HepG2 (cell line): ENCODE results near the gene ABCA13. TPM values are rescaled to one million over a fixed set of nuclear protein-coding genes. Genes with fewer than 3 reads are reported as not detected.

Experiments
- AHR ChIP-seq: IDR thresholded peaks from 2 replicates; pipeline ENCODE4 v1.6.1; 2018; ENCODE audit warnings: missing genetic modification reagents, missing compliant biosample characterization
- CEBPB ChIP-seq: IDR thresholded peaks from 2 replicates; pipeline ENCODE4 v1.6.1; 2011; ENCODE audit warnings: low read depth, low read length, improper control_type of control experiment, borderline replicate concordance
- DMAP1 ChIP-seq: IDR thresholded peaks from 2 replicates; pipeline ENCODE4 v1.6.1; 2016
- DNMT3B ChIP-seq: conservative IDR thresholded peaks from 2 replicates; pipeline ENCODE4 v1.6.1; 2016; ENCODE audit warnings: missing biosample characterization, control low read depth
- KMT2B ChIP-seq: IDR thresholded peaks from 2 replicates; pipeline ENCODE4 v1.6.1; 2016; ENCODE audit warnings: missing genetic modification reagents, missing compliant biosample characterization
- NCOA1 ChIP-seq: sonication (generic); formaldehyde crosslinking; IDR thresholded peaks from 2 replicates; pipeline ENCODE4 v1.9.0; 2021; ENCODE audit warnings: missing genetic modification reagents
- PAF1 ChIP-seq: IDR thresholded peaks from 2 replicates; pipeline ENCODE4 v1.6.1; 2016; ENCODE audit warnings: missing genetic modification reagents, missing compliant biosample characterization
- PCBP2 ChIP-seq: fragments of 200-400 bp; formaldehyde crosslinking; optimal IDR thresholded peaks from 2 replicates; pipeline ENCODE3; 2018; ENCODE audit warnings: low read length, low read depth; ENCODE audit not compliant: poor library complexity, severe bottlenecking
- RFXANK ChIP-seq: IDR thresholded peaks from 2 replicates; pipeline ENCODE4 v1.6.1; 2016
- SALL1 ChIP-seq: sonication (generic); formaldehyde crosslinking; IDR thresholded peaks from 2 replicates; pipeline ENCODE4 v1.8.0; 2022; ENCODE audit warnings: mild to moderate bottlenecking, missing genetic modification reagents
- SMC3 ChIP-seq: IDR thresholded peaks from 2 replicates; pipeline ENCODE4 v1.6.1; 2011; ENCODE audit warnings: low read length, improper control_type of control experiment
- SMYD3 ChIP-seq: sonication (generic); formaldehyde crosslinking; IDR thresholded peaks from 2 replicates; pipeline ENCODE4 v1.8.1; 2023; ENCODE audit warnings: mild to moderate bottlenecking, missing genetic modification reagents
- STAT6 ChIP-seq: sonication (generic); formaldehyde crosslinking; IDR thresholded peaks from 2 replicates; pipeline ENCODE4 v1.4.0; 2020; ENCODE audit warnings: missing genetic modification reagents, mild to moderate bottlenecking, borderline replicate concordance
- TGIF2 ChIP-seq: IDR thresholded peaks from 2 replicates; pipeline ENCODE4 v1.6.1; 2016; ENCODE audit warnings: control low read depth, missing compliant biosample characterization
- TRIM24 ChIP-seq: sonication (generic); formaldehyde crosslinking; IDR thresholded peaks from 2 replicates; pipeline ENCODE4 v1.8.0; 2022; ENCODE audit warnings: mild to moderate bottlenecking, missing genetic modification reagents
- ZFP37 ChIP-seq: sonication (generic); formaldehyde crosslinking; IDR thresholded peaks from 2 replicates; pipeline ENCODE4 v1.4.0; 2020; ENCODE audit warnings: missing genetic modification reagents, borderline replicate concordance
- ZNF20 ChIP-seq: sonication (generic); formaldehyde crosslinking; IDR thresholded peaks from 2 replicates; pipeline ENCODE4 v1.4.0; 2020; ENCODE audit warnings: mild to moderate bottlenecking, moderate library complexity, missing genetic modification reagents
- ZNF234 ChIP-seq: sonication (generic); formaldehyde crosslinking; conservative IDR thresholded peaks from 2 replicates; pipeline ENCODE4 v1.5.1; 2020; ENCODE audit warnings: mild to moderate bottlenecking, missing genetic modification reagents
- ZNF264 ChIP-seq: sonication (generic); formaldehyde crosslinking; IDR thresholded peaks from 2 replicates; pipeline ENCODE4 v1.4.0; 2020; ENCODE audit warnings: missing genetic modification reagents
- ZNF382 ChIP-seq: sonication (generic); formaldehyde crosslinking; IDR thresholded peaks from 2 replicates; pipeline ENCODE4 v1.5.0; 2020; ENCODE audit warnings: missing genetic modification reagents, mild to moderate bottlenecking, borderline replicate concordance
- ZNF644 ChIP-seq: IDR thresholded peaks from 2 replicates; pipeline ENCODE4 v1.6.1; 2016; ENCODE audit warnings: low read depth
- ZNF788 ChIP-seq: sonication (generic); formaldehyde crosslinking; IDR thresholded peaks from 2 replicates; pipeline ENCODE4 v1.5.0; 2020; ENCODE audit warnings: mild to moderate bottlenecking, missing genetic modification reagents, borderline replicate concordance
- polyA plus RNA-seq, 8 experiments: library from polyadenylated mRNA; depleted of rRNA in 3 of 8; stranded (reverse) in 7 of 8; unstranded in 1 of 8; fragments of >200 nt; fragmentation: Illumina TruSeq in 4 of 8; extraction: Trizol in 4 of 8; gene quantifications; 2 replicates each; pipeline versions ENCODE4 v1.2.1 to v1.2.3, GENCODE V29; 2011 to 2016; ENCODE audit warnings: low read depth in 4 of 8, missing spikeins in 1 of 8, mixed read lengths in 1 of 8; ENCODE audit not compliant: insufficient read depth in 1 of 8
- total RNA-seq, 5 experiments: library from RNA; depleted of rRNA; stranded (reverse); fragments of >200 nt; fragmentation: Illumina TruSeq; extraction: Trizol; gene quantifications; 2 replicates each; pipeline ENCODE4 v1.2.3, GENCODE V29; 2016; ENCODE audit warnings: low read depth in 1 of 5
- TF ChIP-seq, protein P1 (sequence below): sonication (generic); formaldehyde crosslinking; IDR thresholded peaks from 2 replicates; pipeline ENCODE4 v1.5.0; 2020; ENCODE audit warnings: missing genetic modification reagents
- TF ChIP-seq, protein P2 (sequence below): sonication (generic); formaldehyde crosslinking; conservative IDR thresholded peaks from 2 replicates; pipeline ENCODE4 v1.4.0; 2020; ENCODE audit warnings: missing genetic modification reagents
- TF ChIP-seq, protein P3 (sequence below): sonication (generic); formaldehyde crosslinking; IDR thresholded peaks from 2 replicates; pipeline ENCODE4 v1.8.1; 2022; ENCODE audit warnings: low read depth, mild to moderate bottlenecking, missing genetic modification reagents

ABCA13 gene
- total and polyA plus RNA-seq, 2 of the 13 experiments (the other 11 are each of a cell fraction or from before 2014, with no cell fraction given): 0.03 TPM; not detected in 1

DNA sequence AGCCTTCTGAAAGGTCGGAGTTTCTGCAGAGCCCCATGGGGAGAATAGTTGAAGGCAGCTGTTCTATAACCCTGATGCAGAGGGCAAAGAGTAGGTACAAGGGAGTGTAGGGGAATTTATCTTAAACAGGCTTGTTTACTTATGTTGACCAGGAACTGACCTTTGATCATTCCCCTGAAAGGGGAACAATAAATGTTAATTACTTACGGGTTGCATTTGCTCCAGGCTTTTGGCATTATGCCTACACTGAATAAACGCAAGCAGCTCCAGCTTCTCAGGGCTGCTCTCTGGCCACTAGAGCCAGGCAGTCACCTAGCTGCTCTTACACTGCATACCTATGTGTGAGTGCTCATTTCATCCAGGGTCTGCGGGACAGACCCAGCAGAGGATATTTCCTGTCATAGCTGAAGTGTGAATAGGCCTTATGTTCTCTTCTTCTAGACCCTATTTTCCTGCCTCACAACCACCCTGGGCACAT lies 26.9 kb upstream of the ABCA13 start (continued):
- TF ChIP-seq DNMT3B (CRISPR knock-in tag) (no peak), ZNF20 (no peak), PAF1 (CRISPR knock-in tag) (no peak), ZNF788 (CRISPR knock-in tag) (peak; percentile 36; the same call in 1 of the 2 replicates), STAT6 (0 out of 2 replicates have a peak, but pooled peaks have one; percentile 55), ZNF644 (no peak), RFXANK (no peak), ZNF234 (CRISPR knock-in tag) (no peak), DMAP1 (0 out of 2 replicates have a peak, but pooled peaks have one; percentile 31), ZFP37 (no peak), AHR (CRISPR knock-in tag) (no peak), ZNF264 (CRISPR knock-in tag) (peak; percentile 71), ZNF382 (CRISPR knock-in tag) (no peak), SALL1 (CRISPR knock-in tag) (peak; percentile 94), TRIM24 (CRISPR knock-in tag) (0 out of 2 replicates have a peak, but pooled peaks have one; percentile 29), PCBP2 (no peak), SMC3 (no peak), CEBPB (no peak), SMYD3 (CRISPR knock-in tag) (no peak), TGIF2 (CRISPR knock-in tag) (no peak), NCOA1 (no peak), KMT2B (CRISPR knock-in tag) (peak; percentile 60; the same call in 1 of the 2 replicates)
- TF ChIP-seq, protein P1, sequence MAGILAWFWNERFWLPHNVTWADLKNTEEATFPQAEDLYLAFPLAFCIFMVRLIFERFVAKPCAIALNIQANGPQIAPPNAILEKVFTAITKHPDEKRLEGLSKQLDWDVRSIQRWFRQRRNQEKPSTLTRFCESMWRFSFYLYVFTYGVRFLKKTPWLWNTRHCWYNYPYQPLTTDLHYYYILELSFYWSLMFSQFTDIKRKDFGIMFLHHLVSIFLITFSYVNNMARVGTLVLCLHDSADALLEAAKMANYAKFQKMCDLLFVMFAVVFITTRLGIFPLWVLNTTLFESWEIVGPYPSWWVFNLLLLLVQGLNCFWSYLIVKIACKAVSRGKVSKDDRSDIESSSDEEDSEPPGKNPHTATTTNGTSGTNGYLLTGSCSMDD (CRISPR knock-in tag): no peak
- TF ChIP-seq, protein P2, sequence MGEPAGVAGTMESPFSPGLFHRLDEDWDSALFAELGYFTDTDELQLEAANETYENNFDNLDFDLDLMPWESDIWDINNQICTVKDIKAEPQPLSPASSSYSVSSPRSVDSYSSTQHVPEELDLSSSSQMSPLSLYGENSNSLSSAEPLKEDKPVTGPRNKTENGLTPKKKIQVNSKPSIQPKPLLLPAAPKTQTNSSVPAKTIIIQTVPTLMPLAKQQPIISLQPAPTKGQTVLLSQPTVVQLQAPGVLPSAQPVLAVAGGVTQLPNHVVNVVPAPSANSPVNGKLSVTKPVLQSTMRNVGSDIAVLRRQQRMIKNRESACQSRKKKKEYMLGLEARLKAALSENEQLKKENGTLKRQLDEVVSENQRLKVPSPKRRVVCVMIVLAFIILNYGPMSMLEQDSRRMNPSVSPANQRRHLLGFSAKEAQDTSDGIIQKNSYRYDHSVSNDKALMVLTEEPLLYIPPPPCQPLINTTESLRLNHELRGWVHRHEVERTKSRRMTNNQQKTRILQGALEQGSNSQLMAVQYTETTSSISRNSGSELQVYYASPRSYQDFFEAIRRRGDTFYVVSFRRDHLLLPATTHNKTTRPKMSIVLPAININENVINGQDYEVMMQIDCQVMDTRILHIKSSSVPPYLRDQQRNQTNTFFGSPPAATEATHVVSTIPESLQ (CRISPR knock-in tag): no peak
- TF ChIP-seq, protein P3, sequence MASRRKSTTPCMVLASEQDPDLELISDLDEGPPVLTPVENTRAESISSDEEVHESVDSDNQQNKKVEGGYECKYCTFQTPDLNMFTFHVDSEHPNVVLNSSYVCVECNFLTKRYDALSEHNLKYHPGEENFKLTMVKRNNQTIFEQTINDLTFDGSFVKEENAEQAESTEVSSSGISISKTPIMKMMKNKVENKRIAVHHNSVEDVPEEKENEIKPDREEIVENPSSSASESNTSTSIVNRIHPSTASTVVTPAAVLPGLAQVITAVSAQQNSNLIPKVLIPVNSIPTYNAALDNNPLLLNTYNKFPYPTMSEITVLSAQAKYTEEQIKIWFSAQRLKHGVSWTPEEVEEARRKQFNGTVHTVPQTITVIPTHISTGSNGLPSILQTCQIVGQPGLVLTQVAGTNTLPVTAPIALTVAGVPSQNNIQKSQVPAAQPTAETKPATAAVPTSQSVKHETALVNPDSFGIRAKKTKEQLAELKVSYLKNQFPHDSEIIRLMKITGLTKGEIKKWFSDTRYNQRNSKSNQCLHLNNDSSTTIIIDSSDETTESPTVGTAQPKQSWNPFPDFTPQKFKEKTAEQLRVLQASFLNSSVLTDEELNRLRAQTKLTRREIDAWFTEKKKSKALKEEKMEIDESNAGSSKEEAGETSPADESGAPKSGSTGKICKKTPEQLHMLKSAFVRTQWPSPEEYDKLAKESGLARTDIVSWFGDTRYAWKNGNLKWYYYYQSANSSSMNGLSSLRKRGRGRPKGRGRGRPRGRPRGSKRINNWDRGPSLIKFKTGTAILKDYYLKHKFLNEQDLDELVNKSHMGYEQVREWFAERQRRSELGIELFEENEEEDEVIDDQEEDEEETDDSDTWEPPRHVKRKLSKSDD (CRISPR knock-in tag): no peak
